Suppressor macrophage (primary cell): ENCODE data around the gene LIX1.
"Not testable (repeated sequence)": the region's sequence is repeated elsewhere in the genome, so short reads cannot be mapped to it uniquely, and the experiment has no call there.

ENCODE experiments used
- DNase-seq, 4 experiments: peaks; one replicate each; pipeline ENCODE4 v3.0.0-alpha.2; 2020 to 2022
- total RNA-seq, 17 experiments: gene quantifications; one replicate each; lab custom pipeline; 2026; ENCODE audit warnings: mixed read lengths in 6 of 17, inconsistent platforms in 3 of 17; lab: John Stamatoyannopoulos, UW

Gene LIX1
- total RNA-seq: 0 to 2.2 (median 0) reads per million in 17 experiments

DNA sequence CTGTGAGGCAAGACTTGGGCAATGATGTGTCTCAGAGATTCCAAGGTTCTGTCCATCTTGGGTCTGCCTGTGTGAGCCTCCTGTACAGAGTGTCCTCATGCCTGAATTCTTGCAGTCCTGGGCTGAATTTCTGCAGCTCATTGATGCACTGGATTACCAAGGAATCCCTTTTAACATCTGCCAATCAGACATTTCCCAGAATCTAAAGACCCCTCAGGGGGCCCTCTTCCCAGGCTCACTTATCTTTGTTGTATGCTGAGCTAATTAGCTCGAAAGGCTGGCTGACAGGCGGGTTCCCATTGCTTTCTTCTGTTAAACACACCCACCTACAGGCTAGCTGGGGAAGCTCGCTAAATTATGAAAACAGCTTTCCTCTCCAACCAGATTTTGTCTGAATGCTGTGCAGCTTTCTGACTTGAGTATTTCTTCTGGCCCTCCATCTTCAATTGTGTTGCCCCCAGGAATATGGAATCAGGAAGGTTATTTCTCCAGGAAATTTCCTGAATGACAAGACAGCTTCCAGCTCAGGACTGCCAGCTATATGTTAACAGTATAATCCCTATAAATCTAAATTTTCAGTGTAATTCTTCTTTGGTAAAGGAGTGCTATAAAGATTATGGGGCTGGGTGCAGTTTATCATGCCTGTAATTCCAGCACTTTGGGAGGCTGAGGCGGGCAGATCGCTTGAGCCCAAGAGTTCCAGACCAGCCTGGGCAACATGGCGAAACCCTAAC lies at the start of gene LIX1:
TSS of gene LIX1 (minus strand) at position 91 of the 734 bp plus-strand sequence. CDS start at position 56, 35 bp downstream.
- DNase-seq: peak; percentile 43 to 75 (median 66)

GRCh38 chr5:97191893-97192292 lies 49.5 kb upstream of the LIX1 start:
- DNase-seq: no peak

DNA sequence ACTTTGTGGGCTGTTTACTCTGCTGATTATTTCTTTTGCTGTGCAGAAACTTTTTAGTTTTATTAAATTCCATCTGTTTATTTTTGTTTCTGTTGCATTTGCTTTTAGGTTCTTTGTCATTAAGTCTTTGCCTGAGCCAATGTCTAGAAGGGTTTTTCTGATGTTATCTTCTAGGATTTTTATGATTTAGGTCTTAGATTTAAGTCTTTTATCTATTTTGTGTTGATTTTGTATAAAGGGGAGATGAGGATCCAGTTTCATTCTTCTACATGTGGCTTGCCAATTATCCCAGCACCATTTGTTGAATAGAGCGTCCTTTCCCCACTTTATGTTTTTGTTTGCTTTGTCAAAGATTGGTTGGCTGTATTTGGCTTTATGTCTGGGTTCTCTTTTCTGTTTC lies 47.1 kb upstream of the LIX1 start:
- not testable (repeated sequence) for DNase-seq

DNA sequence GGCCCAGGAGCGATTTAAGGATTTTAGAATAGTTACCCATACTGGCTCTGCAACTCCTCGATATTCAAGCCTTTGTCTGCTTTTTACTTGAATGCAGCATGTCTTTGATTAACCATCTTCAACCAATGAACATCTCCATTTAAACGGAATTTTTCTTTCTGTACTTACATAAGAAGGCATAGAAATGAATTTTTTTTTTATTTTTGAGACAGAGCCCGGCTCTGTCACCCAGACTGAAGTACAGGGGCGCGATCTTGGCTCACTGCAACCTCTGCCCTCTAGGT lies 41.5 kb upstream of the LIX1 start:
- DNase-seq: no peak

DNA sequence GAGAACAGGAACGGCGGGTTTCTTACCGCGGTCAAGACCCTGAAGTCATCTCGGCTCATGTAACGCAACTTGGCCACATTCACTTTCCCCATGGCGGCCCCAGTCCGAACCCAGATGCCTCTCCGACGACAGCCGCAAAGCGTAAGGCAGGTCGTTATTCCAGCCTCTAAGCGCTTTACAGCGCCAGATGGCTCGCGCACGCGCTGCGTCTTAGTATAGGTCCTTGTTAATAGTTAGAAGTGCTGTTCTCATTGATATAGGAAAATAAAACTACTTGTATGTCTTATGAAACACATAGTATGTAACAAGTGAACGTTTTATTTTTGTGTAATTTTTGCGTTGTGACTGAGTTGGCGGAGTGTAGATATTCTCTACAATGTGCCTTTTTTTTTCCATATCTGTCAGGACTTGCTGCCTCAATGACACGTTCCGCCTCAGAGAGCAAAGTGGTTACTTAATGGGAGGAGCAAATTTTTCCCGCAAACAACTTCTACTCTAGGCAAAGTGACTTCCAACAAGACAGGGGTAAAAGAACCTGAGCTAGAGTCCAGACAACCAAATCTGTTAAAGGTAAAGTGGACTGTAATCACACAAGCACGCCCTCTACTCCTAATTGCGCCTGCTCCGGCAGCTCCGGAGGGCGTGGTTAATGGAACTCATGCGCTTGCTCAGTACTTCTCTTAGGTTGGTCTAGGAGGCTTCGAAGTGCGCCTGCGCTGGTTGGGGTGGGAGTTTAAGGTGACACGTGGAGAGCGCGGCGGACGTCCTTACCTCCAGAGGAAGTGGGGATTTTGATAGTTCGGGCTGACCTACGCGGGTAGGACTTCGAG lies 40.9 kb upstream of the LIX1 start, which contains the start of gene RIOK2:
TSS of gene RIOK2 (minus strand) at position 148 of the 830 bp plus-strand sequence. CDS start at position 92, 56 bp downstream.
- DNase-seq: peak; percentile 95 to 97 (median 97)

- peak; percentile 18 to 31 (median 23) for DNase-seq
These were observed 40.2 kb upstream of the LIX1 start for GRCh38 chr5:97182571-97183099.

- DNase-seq: no peak
These were observed 39.6 kb upstream of the LIX1 start for GRCh38 chr5:97181856-97182545.

- DNase-seq: not testable (repeated sequence)
These were observed 37.0 kb upstream of the LIX1 start for GRCh38 chr5:97179457-97179856.

GRCh38 chr5:97172227-97172626 lies 29.8 kb upstream of the LIX1 start:
- no peak for DNase-seq

GRCh38 chr5:97171703-97172102 lies 29.3 kb upstream of the LIX1 start:
- DNase-seq: no peak

- DNase-seq: no peak
These were observed 25.0 kb upstream of the LIX1 start for GRCh38 chr5:97167435-97167834.

GRCh38 chr5:97165726-97166125 lies 23.3 kb upstream of the LIX1 start:
- DNase-seq: no peak

DNA sequence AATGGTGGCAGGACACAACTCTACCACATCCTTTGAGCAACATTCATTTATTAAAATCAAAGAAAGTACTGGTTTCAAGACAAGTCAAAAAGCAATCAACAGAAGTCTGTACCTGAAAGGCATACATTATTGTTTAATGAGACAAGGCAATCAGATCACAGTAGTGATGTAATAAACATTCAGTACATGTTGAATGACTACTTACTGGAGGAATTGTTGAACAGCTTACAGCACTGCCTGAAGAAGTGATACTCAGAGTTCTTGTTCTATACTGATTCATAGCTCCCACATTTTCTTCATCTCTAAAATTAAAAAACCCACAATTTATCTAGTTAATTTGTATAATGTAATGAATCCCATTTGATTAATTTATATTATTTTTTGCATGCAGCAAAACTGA lies 22.4 kb upstream of the LIX1 start:
- no peak for DNase-seq

GRCh38 chr5:97163790-97164285 lies 21.4 kb upstream of the LIX1 start:
- DNase-seq: no peak

GRCh38 chr5:97163360-97163764 lies 21.0 kb upstream of the LIX1 start:
- DNase-seq: peak in 2 of 4 experiments; percentile 40 to 43

DNA sequence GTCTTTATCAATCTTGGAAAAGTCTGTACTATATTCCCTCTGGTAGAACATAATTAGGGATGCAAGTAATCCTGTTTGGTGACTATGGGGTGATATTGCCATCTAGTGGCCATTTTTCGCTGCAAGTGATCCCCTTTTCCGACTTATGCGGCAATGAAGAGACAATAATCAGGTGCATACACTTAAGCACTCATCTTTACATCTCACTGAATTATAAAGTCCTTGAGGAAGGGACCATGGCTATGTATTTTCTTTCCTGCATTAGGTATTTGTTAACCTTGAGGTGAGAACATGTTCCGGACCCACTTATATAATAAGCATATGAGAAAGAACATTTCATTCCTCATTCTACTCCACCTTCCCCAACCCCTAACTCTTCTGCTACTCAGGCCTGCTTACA lies 19.6 kb upstream of the LIX1 start:
- peak; percentile 69 to 79 (median 75) for DNase-seq

DNA sequence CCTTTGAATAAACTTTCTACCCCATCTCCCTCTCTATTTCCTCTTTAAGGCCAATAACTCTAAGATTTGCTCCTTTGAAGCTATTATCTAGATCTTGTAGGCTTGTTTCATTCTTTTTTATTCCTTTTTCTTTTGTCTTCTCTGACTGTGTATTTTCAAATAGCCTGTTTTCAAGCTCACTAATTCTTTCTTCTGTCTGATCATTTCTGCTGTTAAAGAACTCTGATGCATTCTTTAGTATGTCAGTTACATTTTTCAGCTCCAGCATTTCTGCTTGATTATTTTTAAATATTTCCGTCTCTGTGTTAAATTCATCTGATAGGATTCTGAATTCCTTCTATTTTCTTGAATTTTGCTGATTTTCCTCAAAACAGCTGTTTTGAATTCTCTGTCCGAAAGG lies 15.3 kb upstream of the LIX1 start:
- DNase-seq: no peak

DNA sequence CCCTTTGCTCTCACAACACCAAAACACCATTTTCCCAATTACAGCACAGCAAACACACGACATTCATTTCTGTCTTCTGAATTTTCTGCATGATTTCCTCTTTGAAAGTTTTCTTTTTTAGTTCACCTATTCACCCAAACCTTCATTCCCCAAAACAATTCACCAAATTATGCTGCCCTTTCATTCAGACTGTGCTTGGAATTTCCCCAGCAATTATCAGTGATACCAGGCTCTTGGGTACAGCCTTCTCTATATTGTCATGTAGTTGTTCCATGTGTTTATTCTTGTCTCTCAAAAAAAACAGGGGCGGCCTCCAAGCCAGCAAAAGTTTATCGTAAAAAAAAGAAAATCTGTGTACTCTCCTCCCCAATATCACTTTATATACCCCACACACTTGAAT lies 9.0 kb upstream of the LIX1 start:
- DNase-seq: no peak

DNA sequence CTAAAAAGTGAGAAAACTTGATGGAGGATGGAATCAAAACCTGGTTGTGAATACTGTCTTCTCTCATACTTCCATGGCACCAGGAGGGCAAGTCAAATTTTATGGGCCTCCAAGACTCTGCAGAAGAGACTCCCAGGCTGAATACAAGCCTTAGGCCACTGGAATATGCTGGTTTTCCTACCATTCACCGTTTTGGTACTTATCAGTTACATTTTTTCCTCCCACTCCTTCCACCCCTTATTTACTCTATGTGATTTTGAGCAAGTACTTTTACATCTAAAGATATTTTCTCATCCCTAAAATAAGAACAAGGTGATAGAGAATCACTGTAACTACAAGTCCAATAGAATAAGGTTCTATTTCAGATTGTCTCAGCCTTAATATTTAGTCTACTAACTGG lies 8.0 kb upstream of the LIX1 start:
- no peak for DNase-seq

- no peak for DNase-seq
These were observed 7.3 kb upstream of the LIX1 start for GRCh38 chr5:97149709-97150108.

- DNase-seq: no peak
These were observed 5.9 kb upstream of the LIX1 start for GRCh38 chr5:97148288-97148687.

DNA sequence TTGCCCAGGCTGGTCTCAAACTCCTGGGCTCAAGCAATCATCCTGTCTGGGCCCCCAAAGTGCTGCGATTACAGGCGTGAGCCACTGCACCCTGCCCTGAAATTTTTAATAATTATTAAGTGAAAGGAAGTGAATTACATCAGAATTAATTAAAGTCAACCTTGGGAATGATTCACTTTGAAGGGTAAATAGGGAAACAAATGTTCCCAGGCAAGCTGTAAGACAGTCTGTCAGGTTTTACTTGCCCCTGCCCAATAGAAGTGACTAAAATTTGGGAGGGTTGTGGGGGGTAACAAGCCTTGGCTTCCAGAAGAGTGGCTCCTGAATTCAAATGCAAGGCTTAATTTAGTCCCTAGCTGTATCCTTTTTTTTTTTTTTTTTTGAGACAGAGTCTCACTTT lies 1.3 kb upstream of the LIX1 start:
- DNase-seq: no peak

DNA sequence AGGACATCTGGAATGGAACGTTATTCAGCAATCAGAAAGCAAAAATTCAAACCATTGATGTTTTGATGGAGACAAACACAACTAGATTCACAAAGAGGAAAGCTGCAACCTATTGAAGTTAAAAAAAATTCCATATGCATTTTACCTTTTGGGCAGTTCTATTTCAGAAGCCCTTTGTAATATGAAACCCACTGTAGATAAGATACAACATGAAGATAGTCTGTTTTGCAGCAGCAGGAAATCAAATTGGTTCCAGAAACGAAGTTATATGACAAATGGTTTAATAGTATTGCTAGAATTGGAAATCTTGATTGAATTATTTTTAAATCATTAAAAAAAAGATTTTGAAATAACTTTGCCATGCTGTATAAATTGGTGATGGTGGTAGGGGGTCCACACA lies 872 bp downstream of the LIX1 start:
- no peak for DNase-seq
